Right lobe of liver (tissue), 4 donors: ENCODE measurements around the gene NXNL1.

ENCODE experiments used
- POLR2A ChIP-seq: fragments of 450-650 bp; IDR thresholded peaks from one replicate; pipeline ENCODE4 v1.6.1; 2017; ENCODE audit warnings: antibody characterized with exemption, mild to moderate bottlenecking
- TF ChIP-seq, protein P1 (sequence below), 4 donors: fragments of 200-600 bp in 3 of 4; fragments of 450-650 bp in 1 of 4; IDR thresholded peaks; one replicate each; pipeline versions ENCODE4 v1.5.1 to v1.8.0; 2016 to 2022; ENCODE audit warnings: antibody characterized with exemption in 4 of 4, mild to moderate bottlenecking in 2 of 4
- donor health status: DM: no; HTN: no; CAD: no.
- donor health status: DM: no; HTN: no; CAD: no.
- donor health status: DM: no; HTN: yes; CAD: no.

DNA sequence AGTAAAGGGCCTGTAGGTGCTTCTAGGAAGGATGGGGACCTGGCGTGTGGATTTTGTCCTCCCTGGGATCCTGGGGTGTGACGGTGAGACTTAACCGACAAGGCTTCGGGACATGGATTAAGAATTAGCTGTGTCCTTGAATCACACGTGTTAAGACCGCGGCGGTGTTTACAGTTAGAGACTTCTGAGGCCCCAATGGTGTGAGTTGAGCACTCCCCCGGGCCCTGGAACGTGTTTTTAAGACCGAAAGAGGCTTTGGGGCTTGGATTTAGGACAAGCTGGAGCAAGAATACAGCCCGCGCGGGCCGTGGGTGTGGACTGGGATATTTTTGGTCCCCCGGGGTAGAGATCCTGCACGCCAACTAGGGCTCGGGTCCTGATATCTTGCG, 8.4 kb upstream of the NXNL1 start:
- TF ChIP-seq, protein P1, sequence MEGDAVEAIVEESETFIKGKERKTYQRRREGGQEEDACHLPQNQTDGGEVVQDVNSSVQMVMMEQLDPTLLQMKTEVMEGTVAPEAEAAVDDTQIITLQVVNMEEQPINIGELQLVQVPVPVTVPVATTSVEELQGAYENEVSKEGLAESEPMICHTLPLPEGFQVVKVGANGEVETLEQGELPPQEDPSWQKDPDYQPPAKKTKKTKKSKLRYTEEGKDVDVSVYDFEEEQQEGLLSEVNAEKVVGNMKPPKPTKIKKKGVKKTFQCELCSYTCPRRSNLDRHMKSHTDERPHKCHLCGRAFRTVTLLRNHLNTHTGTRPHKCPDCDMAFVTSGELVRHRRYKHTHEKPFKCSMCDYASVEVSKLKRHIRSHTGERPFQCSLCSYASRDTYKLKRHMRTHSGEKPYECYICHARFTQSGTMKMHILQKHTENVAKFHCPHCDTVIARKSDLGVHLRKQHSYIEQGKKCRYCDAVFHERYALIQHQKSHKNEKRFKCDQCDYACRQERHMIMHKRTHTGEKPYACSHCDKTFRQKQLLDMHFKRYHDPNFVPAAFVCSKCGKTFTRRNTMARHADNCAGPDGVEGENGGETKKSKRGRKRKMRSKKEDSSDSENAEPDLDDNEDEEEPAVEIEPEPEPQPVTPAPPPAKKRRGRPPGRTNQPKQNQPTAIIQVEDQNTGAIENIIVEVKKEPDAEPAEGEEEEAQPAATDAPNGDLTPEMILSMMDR (IDR thresholded peaks at IDR 0.05) = no peak
- no peak for TF ChIP-seq POLR2A
